Keratinocyte (primary cell): ENCODE results near the gene P2RY10. TPM values are rescaled to one million over a fixed set of nuclear protein-coding genes. Genes with fewer than 3 reads are reported as not detected.

Experiments used
- DNase-seq: peaks from one replicate; pipeline ENCODE4 v3.0.0-alpha.2; 2011; ENCODE audit warnings: low read depth, missing footprints, low spot score
- FAIRE-seq: peaks from 2 replicates; lab custom pipeline; 2011; peaks lifted over from hg19 to GRCh38; lab: Jason Lieb, UNC
- H2AFZ ChIP-seq: 2 replicates; pipeline ENCODE4 v1.6.0; 2012; ENCODE audit warnings: low read length, control low read depth, inconsistent platforms; ENCODE audit not compliant: control insufficient read depth
- H3K27ac ChIP-seq: 2 replicates; pipeline ENCODE4 v1.5.1; 2011; ENCODE audit warnings: low read length; ENCODE audit not compliant: control insufficient read depth, insufficient read depth
- H3K27me3 ChIP-seq: 3 replicates; pipeline ENCODE4 v1.6.0; 2011; ENCODE audit warnings: low read length; ENCODE audit not compliant: control insufficient read depth, insufficient read depth; ENCODE audit errors: extremely low read depth
- H3K36me3 ChIP-seq, 2 experiments: 2 replicates in 1 of 2; 3 replicates in 1 of 2; pipeline ENCODE4 v1.5.1; 2011; ENCODE audit warnings: low read length in 2 of 2, mild to moderate bottlenecking in 1 of 2; ENCODE audit not compliant: control insufficient read depth in 2 of 2, insufficient read depth in 2 of 2; ENCODE audit errors: extremely low read depth in 1 of 2
- H3K4me1 ChIP-seq: 3 replicates; pipeline ENCODE4 v1.5.1; 2011; ENCODE audit warnings: low read length; ENCODE audit not compliant: control insufficient read depth, insufficient read depth; ENCODE audit errors: extremely low read depth
- H3K4me2 ChIP-seq: 3 replicates; pipeline ENCODE4 v1.6.0; 2011; ENCODE audit warnings: low read depth, low read length; ENCODE audit not compliant: control insufficient read depth, insufficient read depth; ENCODE audit errors: extremely low read depth
- H3K4me3 ChIP-seq, 3 experiments: fragments of 200-600 bp in 1 of 3; sonication (generic) in 1 of 3; 2 replicates in 2 of 3; 3 replicates in 1 of 3; pipeline ENCODE4 v1.5.1; 2011 to 2016; ENCODE audit warnings: low read length in 3 of 3, mild to moderate bottlenecking in 3 of 3, control low read depth in 2 of 3, inconsistent platforms in 1 of 3, low read depth in 1 of 3, mixed read lengths in 1 of 3, mixed run types in 1 of 3, moderate library complexity in 1 of 3; ENCODE audit not compliant: control insufficient read depth in 2 of 3, insufficient read depth in 2 of 3; ENCODE audit errors: extremely low read depth in 1 of 3
- H3K79me2 ChIP-seq: 2 replicates; pipeline ENCODE4 v1.6.0; 2012; ENCODE audit warnings: low read length; ENCODE audit not compliant: control insufficient read depth, insufficient read depth
- H3K9ac ChIP-seq: 3 replicates; pipeline ENCODE4 v1.6.0; 2011; ENCODE audit warnings: low read length; ENCODE audit not compliant: control insufficient read depth, insufficient read depth; ENCODE audit errors: extremely low read depth
- H3K9me1 ChIP-seq: 3 replicates; pipeline ENCODE4 v1.6.0; 2011; ENCODE audit warnings: low read length; ENCODE audit not compliant: control insufficient read depth, insufficient read depth; ENCODE audit errors: extremely low read depth
- H3K9me3 ChIP-seq: 2 replicates; pipeline ENCODE4 v1.5.1; 2012; ENCODE audit warnings: low read depth, low read length; ENCODE audit not compliant: control insufficient read depth
- H4K20me1 ChIP-seq: 3 replicates; pipeline ENCODE4 v1.6.0; 2011; ENCODE audit warnings: low read length; ENCODE audit not compliant: control insufficient read depth, insufficient read depth; ENCODE audit errors: extremely low read depth
- CTCF ChIP-seq, 3 experiments: IDR thresholded peaks in 1 of 3; conservative IDR thresholded peaks in 1 of 3; optimal IDR thresholded peaks in 1 of 3; 2 replicates in 2 of 3; 3 replicates in 1 of 3; pipeline versions ENCODE3 to v1.5.1; 2011; ENCODE audit warnings: low read length in 3 of 3, mild to moderate bottlenecking in 3 of 3, moderate library complexity in 2 of 3, control low read depth in 1 of 3, inconsistent platforms in 1 of 3; ENCODE audit not compliant: insufficient read depth in 2 of 3; ENCODE audit errors: extremely low read depth in 1 of 3
- EZH2 ChIP-seq: IDR thresholded peaks from one replicate; pipeline ENCODE4 v1.6.1; 2012; ENCODE audit warnings: inconsistent platforms, mild to moderate bottlenecking, low read length, moderate library complexity
- dilution Hi-C: fragments of 300-500 bp; cut with MboI; formaldehyde crosslinking; loops from one replicate; pipeline ENCODE4 v1.7.0; 2020; ENCODE audit warnings: low sequenced_read_pairs; ENCODE audit not compliant: extremely low pct_ligation_motif_present
- polyA minus RNA-seq, 3 experiments: library from RNA; depleted of rRNA, polyadenylated mRNA; stranded (reverse); fragments of >200 nt; gene quantifications; 1 replicate in 1 of 3; 2 replicates in 1 of 3; 3 replicates in 1 of 3; pipeline ENCODE4 v1.2.3, GENCODE V29; 2011
- polyA plus RNA-seq, 5 experiments: library from polyadenylated mRNA; depleted of rRNA in 3 of 5; stranded (reverse) in 3 of 5; stranded (forward) in 1 of 5; unstranded in 1 of 5; fragments of >200 nt; gene quantifications; 1 replicate in 1 of 5; 2 replicates in 3 of 5; 3 replicates in 1 of 5; pipeline versions ENCODE4 v1.2.1 to v1.2.3, GENCODE V29; 2011 to 2012; ENCODE audit warnings: missing spikeins in 2 of 5, low read depth in 1 of 5, low replicate concordance in 1 of 5

Gene P2RY10
- polyA plus RNA-seq (0.21 TPM in 1 of 3 replicates, not detected in the others), polyA minus RNA-seq (not detected in 3 replicates)
- polyA plus RNA-seq (2011; ENCODE audit: low read depth) = not detected
- 0.29 TPM in 1 of 2 replicates, not detected in the other for polyA plus RNA-seq (2011; cell fraction: cytosol; rRNA removed)
- not detected in 2 replicates for polyA plus RNA-seq (2011; cell fraction: nucleus; rRNA removed)
- polyA plus RNA-seq (2012; ENCODE audit: low replicate concordance) = not detected in 2 replicates
- not detected for polyA minus RNA-seq (2011; cell fraction: cytosol; rRNA and poly(A)+ RNA removed)
- polyA minus RNA-seq (2011; cell fraction: nucleus; rRNA and poly(A)+ RNA removed) = not detected in 2 replicates

GRCh38 chrX:78945186-78945912 is at the start of gene P2RY10:
Gene P2RY10 (plus strand): TSS chrX:78945391. CDS start chrX:78960521, 15,130 bp downstream.
- H3K4me3 ChIP-seq = no peak within 1 kb of the TSS
- no peaks in the 10 kb centered on the region for H3K4me1 ChIP-seq
- DNase-seq (no peak), FAIRE-seq (no peak)
- no peaks in the 10 kb centered on the region for H3K9me1 ChIP-seq
- no peaks in the 10 kb centered on the region for H4K20me1 ChIP-seq
- H3K79me2 ChIP-seq = no peaks in the 10 kb centered on the region
- no peak within 1 kb of the TSS for H3K9ac ChIP-seq
- H3K4me2 ChIP-seq = no peak within 1 kb of the TSS
- H3K27ac ChIP-seq = no peak within 1 kb of the TSS
- no peaks in the 10 kb centered on the region for H3K36me3 ChIP-seq
- no peak within 1 kb of the TSS for H2AFZ ChIP-seq
- no peaks in the 10 kb centered on the region for H3K9me3 ChIP-seq
- TF ChIP-seq CTCF (optimal IDR thresholded peaks at IDR 0.05 in 1 of 3, IDR thresholded peaks at IDR 0.05 in 1 of 3, conservative IDR thresholded peaks at IDR 0.05 in 1 of 3; ENCODE audit: extremely low read depth in 1 of 3, insufficient read depth in 2 of 3, low read length in 3 of 3) (no peak), EZH2 (no peak)
- no peaks in the 10 kb centered on the region for H3K27me3 ChIP-seq
- dilution Hi-C loops = no loop called here

- Histone ChIP-seq H2AFZ (no peak overlapping the region), H3K9ac (no peak overlapping the region), H3K27ac (no peak overlapping the region), H3K9me3 (no peaks in the 10 kb centered on the region), H3K27me3 (no peaks in the 10 kb centered on the region), H3K4me2 (no peak overlapping the region), H3K4me3 (no peak overlapping the region), H3K79me2 (no peaks in the 10 kb centered on the region), H3K36me3 (no peaks in the 10 kb centered on the region), H3K9me1 (no peaks in the 10 kb centered on the region), H3K4me1 (no peaks in the 10 kb centered on the region), H4K20me1 (no peaks in the 10 kb centered on the region)
- DNase-seq (no peak), FAIRE-seq (no peak)
- no peak for TF ChIP-seq CTCF (optimal IDR thresholded peaks at IDR 0.05 in 1 of 3, IDR thresholded peaks at IDR 0.05 in 1 of 3, conservative IDR thresholded peaks at IDR 0.05 in 1 of 3; ENCODE audit: extremely low read depth in 1 of 3, insufficient read depth in 2 of 3, low read length in 3 of 3)
- TF ChIP-seq EZH2 = no peak
- dilution Hi-C loops = no loop called here
Observed at GRCh38 chrX:78922754-78923153, 22.4 kb upstream of the P2RY10 start.
